GM21717 (cell line): ENCODE results near the gene BBS1.

Experiments
- ATAC-seq: cut with Tn5 transposase; IDR thresholded peaks from one replicate; pipeline ENCODE4 v1.9.1; 2021; ENCODE audit warnings: mild to moderate bottlenecking, moderate library complexity; ENCODE audit not compliant: unreplicated experiment

Gene BBS1

GRCh38 chr11:66548774-66549630 is 38.6 kb downstream of the BBS1 start:
- no peak for ATAC-seq

GRCh38 chr11:66549696-66550095 is 39.3 kb downstream of the BBS1 start:
- no peak for ATAC-seq

- no peak for ATAC-seq
Measured at GRCh38 chr11:66550887-66551286, 40.5 kb downstream of the BBS1 start.

GRCh38 chr11:66554602-66555001 is 44.2 kb downstream of the BBS1 start:
- ATAC-seq, result no peak

GRCh38 chr11:66555416-66555815 is 45.0 kb downstream of the BBS1 start:
- no peak for ATAC-seq

- ATAC-seq, result no peak
Measured at GRCh38 chr11:66556086-66556485, 45.7 kb downstream of the BBS1 start.

GRCh38 chr11:66557733-66558326 is 47.4 kb downstream of the BBS1 start:
- ATAC-seq, result no peak

- no peak for ATAC-seq
Measured at GRCh38 chr11:66559142-66559865, 48.9 kb downstream of the BBS1 start.

DNA sequence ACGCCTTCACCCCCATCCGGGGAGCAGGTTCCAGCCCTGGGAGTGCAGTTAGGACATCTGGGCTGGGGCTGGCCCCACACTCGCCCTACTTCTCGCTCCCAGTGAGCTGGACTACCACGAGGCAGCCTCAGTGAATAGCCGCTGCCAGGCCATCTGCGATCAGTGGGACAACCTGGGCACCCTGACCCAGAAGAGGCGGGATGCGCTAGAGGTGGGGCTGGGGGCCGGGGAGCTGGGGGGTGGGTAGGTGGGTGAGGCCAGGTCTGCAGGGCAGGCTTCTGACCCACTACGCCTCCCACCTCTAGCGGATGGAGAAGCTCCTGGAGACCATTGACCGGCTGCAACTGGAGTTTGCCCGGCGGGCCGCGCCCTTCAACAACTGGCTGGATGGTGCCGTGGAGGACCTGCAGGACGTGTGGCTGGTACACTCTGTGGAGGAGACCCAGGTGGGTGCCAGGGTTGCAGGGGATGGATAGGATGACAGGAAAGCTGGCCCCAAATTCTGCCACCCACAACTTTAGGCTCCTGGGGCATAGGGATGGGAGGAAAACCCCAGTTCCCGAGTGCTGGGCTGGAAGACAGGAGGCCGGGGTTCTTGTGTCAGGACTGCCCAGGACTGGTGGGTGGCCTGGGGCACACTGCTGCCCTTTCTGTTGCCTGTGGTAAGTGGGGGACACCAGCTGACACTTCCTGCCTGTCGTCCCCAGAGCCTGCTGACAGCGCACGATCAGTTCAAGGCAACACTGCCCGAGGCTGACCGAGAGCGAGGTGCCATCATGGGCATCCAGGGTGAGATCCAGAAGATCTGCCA is 49.6 kb downstream of the BBS1 start:
- ATAC-seq, result no peak

DNA sequence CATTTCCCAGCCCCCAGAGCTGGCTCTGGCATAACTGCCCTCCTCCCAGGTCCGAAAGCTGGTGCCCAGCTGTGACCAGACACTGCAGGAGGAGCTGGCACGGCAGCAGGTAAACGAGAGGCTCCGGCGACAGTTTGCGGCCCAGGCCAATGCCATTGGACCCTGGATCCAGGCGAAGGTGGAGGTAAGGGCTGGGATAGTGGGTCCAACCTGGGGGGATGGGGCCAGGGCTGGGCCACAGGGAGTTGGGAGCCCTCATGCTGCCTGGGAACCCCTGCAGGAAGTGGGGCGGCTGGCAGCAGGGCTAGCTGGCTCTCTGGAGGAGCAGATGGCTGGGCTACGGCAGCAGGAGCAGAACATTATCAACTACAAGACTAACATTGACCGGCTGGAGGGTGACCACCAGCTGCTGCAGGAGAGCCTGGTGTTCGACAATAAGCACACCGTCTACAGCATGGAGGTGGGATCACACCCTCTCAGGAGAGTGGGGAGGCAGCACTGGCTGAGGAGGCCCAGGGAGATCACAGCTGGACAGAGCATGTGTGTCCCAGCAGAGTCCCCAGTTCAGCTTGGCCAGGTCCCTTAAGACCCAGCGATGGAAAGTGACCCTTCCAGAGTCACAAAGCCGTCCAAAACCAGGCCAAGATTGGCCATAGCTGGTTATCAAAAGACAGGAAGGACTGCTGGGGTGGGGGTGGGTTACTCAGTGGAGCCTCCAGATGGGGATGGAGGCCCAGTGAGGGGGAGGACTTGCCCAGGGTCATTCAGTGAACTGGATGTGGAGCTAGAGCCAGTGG is 50.9 kb downstream of the BBS1 start:
- no peak for ATAC-seq

DNA sequence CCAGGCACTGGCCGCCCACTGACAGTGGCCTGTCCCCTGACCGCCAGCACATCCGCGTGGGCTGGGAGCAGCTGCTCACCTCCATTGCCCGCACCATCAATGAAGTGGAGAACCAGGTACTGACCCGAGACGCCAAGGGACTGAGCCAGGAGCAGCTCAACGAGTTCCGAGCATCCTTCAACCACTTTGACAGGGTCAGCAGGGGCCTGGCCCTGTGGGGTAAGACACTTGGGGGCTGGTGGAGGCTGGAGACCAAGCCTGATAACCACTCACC is 51.5 kb downstream of the BBS1 start:
- no peak for ATAC-seq

DNA sequence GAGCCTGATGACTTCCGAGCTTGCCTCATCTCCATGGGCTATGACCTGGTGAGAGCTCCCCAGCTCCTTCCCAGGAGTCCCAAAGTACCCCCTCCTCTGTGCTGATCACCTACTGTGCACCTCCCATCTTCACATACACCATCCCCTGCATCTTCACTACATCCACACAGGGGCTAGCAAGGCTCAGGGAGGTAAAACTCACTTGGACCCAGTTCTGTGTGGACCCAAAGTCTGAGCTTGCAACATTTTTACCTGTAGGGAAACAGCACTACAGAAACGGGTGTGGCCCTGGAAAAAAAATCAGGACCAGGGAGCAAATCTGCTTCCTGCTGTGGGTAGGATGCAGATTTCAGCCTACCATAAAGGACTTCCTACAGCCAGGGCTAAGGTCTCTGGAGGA is 51.8 kb downstream of the BBS1 start:
- ATAC-seq, result no peak

DNA sequence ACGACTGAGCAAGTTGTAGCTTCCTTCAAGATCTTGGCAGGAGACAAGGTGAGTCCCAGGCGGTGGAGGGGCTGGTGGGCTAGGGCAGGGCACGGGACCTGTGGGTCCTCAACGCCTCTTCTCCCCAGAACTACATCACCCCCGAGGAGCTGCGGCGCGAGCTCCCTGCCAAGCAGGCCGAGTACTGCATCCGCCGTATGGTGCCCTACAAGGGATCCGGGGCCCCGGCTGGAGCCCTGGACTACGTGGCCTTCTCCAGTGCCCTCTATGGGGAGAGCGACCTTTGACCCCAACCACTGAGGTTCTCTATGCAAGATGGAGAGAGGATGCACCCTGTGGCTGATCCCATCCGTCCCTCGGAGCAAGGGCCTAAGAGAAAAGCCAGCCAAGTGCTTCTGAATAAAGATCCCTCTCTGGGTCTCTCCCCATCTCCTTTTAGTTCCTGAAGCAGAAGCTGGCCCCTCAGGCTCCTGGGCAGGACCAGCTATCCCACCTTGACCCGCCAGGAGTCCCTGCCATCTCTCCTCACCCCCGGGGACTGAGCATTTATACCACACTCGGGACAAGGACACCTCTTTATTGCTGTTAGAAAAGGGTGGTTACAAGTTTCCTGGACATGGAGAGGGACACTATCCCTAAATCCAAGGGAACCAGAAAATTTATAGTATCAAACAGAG is 52.6 kb downstream of the BBS1 start:
- ATAC-seq, result no peak

DNA sequence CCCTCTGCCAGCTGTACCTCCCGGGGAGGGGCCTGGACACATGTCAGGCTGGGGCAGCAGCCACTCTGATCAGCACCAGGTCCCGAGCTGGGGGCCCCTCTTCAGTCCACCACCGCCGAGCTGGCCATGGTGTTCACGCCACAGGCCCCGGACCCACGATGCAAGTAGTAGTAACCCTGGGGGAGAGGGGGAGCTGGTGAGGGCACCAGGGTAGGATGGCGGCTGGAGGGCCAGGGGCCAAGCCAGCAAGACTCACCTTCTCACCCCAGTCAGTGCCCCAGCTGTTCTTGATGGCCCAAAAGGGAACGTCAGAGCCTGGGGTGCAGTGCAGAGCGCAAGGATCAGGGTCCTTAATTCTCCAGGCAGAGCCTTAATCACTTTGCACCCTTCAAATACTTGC is 53.4 kb downstream of the BBS1 start:
- no peak for ATAC-seq

DNA sequence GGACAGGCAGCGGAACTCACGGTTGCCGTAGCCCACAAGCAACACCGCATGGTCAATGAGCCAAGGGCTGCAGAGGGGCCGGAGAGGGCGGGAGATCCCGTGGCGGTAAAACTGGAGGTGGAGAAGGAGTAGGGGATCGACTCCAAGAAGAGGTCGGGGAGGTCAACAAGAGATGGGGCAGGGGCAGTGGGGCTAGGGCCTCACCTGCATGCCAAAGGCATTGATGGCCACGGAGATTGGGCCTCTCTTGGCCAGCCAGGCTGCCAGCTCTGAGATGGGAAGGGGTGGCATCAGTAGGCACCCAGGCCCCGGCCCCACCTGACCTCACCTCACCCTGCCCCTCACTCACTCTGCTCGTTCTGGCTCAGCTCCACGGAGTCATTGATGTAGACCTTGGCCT is 54.1 kb downstream of the BBS1 start:
- ATAC-seq, result no peak

- ATAC-seq, result no peak
Measured at GRCh38 chr11:66564984-66565383, 54.5 kb downstream of the BBS1 start.

DNA sequence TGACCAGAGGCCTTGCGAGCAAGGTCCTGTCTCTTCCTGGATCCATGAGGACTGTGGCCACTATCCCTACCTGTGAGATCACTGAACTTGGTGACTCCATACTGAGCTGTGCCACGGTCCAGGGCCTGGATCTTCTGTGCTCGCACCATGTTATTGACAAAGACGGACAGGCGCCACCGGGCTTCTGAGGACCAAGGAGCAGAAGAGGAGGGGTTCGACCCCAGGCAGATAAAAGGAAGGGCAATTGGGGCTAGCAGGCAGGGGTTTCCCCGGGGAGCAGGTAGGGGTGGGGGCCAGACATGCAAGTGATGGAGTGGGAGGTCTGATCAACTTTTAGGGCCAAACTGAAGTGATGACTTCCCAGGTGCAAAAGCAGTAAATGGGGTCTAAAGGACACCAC is 55.8 kb downstream of the BBS1 start:
- no peak for ATAC-seq

DNA sequence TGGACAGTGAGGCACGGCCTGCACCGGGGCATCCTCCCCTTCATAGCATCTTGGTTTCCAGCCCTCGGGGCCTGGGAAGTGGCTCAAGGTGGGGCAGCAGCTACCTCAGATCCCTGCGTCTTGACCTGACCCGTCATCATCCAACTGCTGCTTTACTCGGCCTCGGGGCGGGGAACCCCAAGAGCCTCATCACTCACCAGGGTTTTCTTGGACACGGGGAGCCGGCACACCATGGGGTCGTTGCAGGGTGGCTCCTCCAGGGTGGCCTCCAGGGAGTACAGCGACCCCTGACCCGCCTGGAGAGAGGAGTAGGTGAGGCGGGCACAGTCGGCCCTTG is 57.3 kb downstream of the BBS1 start:
- ATAC-seq, result no peak

- no peak for ATAC-seq
Measured at GRCh38 chr11:66568124-66568916, 57.9 kb downstream of the BBS1 start, which contains the start of gene CTSF. CTSF (minus strand) TSS chr11:66568606; CDS start chr11:66568486, 120 bp downstream.
